IMR-90 (cell line): ENCODE data around the gene ZNF362. TPM values are rescaled to one million over a fixed set of nuclear protein-coding genes. Genes with fewer than 3 reads are reported as not detected.

ENCODE experiments used
- ATAC-seq: fragments of 200-7000 bp; cut with Tn5 transposase; 2 replicates; pipeline ENCODE4 v1.9.1; 2020; ENCODE audit warnings: low read depth, mild to moderate bottlenecking, moderate library complexity
- BruUV-seq: library from RNA; stranded (reverse); fragments of 400-500 nt; replicated peaks from 2 replicates; lab custom pipeline; 2021; lab: Mats Ljungman, UMichigan
- CTCF ChIA-PET: fragments of 300-600 bp; formaldehyde crosslinking; extraction: SDS; loops from one replicate; lab custom pipeline; 2021; ENCODE audit warnings: antibody characterized with exemption; lab: Yijun Ruan, JAX
- POLR2A ChIA-PET: fragments of 300-600 bp; sonication (Branson Sonifier 250); formaldehyde crosslinking; loops from one replicate; lab custom pipeline; 2022; ENCODE audit warnings: antibody characterized with exemption; ENCODE audit not compliant: unreplicated experiment; lab: Charles Lee
- DNase-seq: peaks from one replicate; pipeline ENCODE4 v3.0.0; 2013
- H2AFZ ChIP-seq: replicated peaks from 2 replicates; pipeline ENCODE3; 2013; ENCODE audit warnings: low read length, mild to moderate bottlenecking; ENCODE audit not compliant: poor library complexity
- H2AK5ac ChIP-seq: 2 replicates; pipeline ENCODE4 v1.6.1; 2013; ENCODE audit warnings: low read depth, low read length, inconsistent platforms
- H2AK9ac ChIP-seq: replicated peaks from 2 replicates; pipeline ENCODE3; 2013; ENCODE audit warnings: mild to moderate bottlenecking, low read depth, low read length, moderate library complexity; ENCODE audit not compliant: poor library complexity
- H2BK120ac ChIP-seq: 2 replicates; pipeline ENCODE4 v1.6.1; 2013; ENCODE audit warnings: low read depth, low read length, inconsistent platforms
- H2BK15ac ChIP-seq: 3 replicates; pipeline ENCODE4 v1.6.1; 2013; ENCODE audit warnings: low read depth, low read length, inconsistent platforms
- H2BK20ac ChIP-seq: 2 replicates; pipeline ENCODE4 v1.6.1; 2013; ENCODE audit warnings: low read depth, mild to moderate bottlenecking, inconsistent platforms, low read length, moderate library complexity
- H2BK5ac ChIP-seq: 2 replicates; pipeline ENCODE4 v1.6.1; 2013; ENCODE audit warnings: mild to moderate bottlenecking, low read depth, low read length, inconsistent platforms; ENCODE audit not compliant: poor library complexity, severe bottlenecking
- H3K14ac ChIP-seq: replicated peaks from 2 replicates; pipeline ENCODE4 v1.6.1; 2013; ENCODE audit warnings: low read depth, low read length, inconsistent platforms
- H3K18ac ChIP-seq: 2 replicates; pipeline ENCODE4 v1.6.1; 2013; ENCODE audit warnings: low read depth, low read length, control low read depth
- H3K23ac ChIP-seq: 2 replicates; pipeline ENCODE4 v1.6.1; 2013; ENCODE audit warnings: low read depth, low read length, inconsistent platforms
- H3K27ac ChIP-seq: 2 replicates; pipeline ENCODE4 v1.5.1; 2013; ENCODE audit warnings: mild to moderate bottlenecking, control low read depth, low read length; ENCODE audit not compliant: insufficient read depth
- H3K27me3 ChIP-seq: 2 replicates; pipeline ENCODE4 v1.6.1; 2013; ENCODE audit warnings: low read length; ENCODE audit not compliant: control insufficient read depth, insufficient read depth
- H3K36me3 ChIP-seq: 2 replicates; pipeline ENCODE4 v1.6.1; 2013; ENCODE audit warnings: low read length, mixed read lengths; ENCODE audit not compliant: control insufficient read depth, insufficient read depth
- H3K4ac ChIP-seq: 2 replicates; pipeline ENCODE4 v1.6.1; 2013; ENCODE audit warnings: low read depth, low read length, inconsistent platforms
- H3K4me1 ChIP-seq: 2 replicates; pipeline ENCODE4 v1.6.1; 2013; ENCODE audit warnings: low read length, mixed read lengths; ENCODE audit not compliant: control insufficient read depth, insufficient read depth
- H3K4me2 ChIP-seq: 2 replicates; pipeline ENCODE4 v1.6.1; 2013; ENCODE audit warnings: low read depth, mild to moderate bottlenecking, control low read depth, low read length, moderate library complexity
- H3K4me3 ChIP-seq: 2 replicates; pipeline ENCODE4 v1.5.1; 2013; ENCODE audit warnings: low read depth, mild to moderate bottlenecking, control low read depth, low read length, moderate library complexity; ENCODE audit not compliant: insufficient read depth
- H3K56ac ChIP-seq: 2 replicates; pipeline ENCODE4 v1.6.1; 2013; ENCODE audit warnings: low read length, inconsistent platforms; ENCODE audit not compliant: insufficient read depth; ENCODE audit errors: extremely low read depth
- H3K79me1 ChIP-seq, 2 experiments: 2 replicates each; pipeline ENCODE4 v1.6.1; 2013; ENCODE audit warnings: low read length in 2 of 2, inconsistent platforms in 1 of 2, low read depth in 1 of 2
- H3K9ac ChIP-seq: 2 replicates; pipeline ENCODE4 v1.6.1; 2013; ENCODE audit warnings: low read depth, low read length, control low read depth
- H3K9me1 ChIP-seq: 2 replicates; pipeline ENCODE4 v1.6.1; 2013; ENCODE audit warnings: low read length, inconsistent platforms; ENCODE audit not compliant: insufficient read depth
- H3K9me3 ChIP-seq: 2 replicates; pipeline ENCODE4 v1.6.1; 2013; ENCODE audit warnings: low read length; ENCODE audit not compliant: control insufficient read depth, insufficient read depth
- H4K20me1 ChIP-seq: 2 replicates; pipeline ENCODE4 v1.6.1; 2013; ENCODE audit warnings: low read length, inconsistent platforms; ENCODE audit not compliant: insufficient read depth
- H4K5ac ChIP-seq: 2 replicates; pipeline ENCODE4 v1.6.1; 2013; ENCODE audit warnings: mild to moderate bottlenecking, low read depth, low read length, control low read depth
- H4K8ac ChIP-seq, 2 experiments: 2 replicates each; pipeline ENCODE4 v1.6.1; 2013; ENCODE audit warnings: low read depth in 2 of 2, low read length in 2 of 2, control low read depth in 1 of 2, inconsistent platforms in 1 of 2
- H4K91ac ChIP-seq: 2 replicates; pipeline ENCODE4 v1.6.1; 2013; ENCODE audit warnings: low read depth, low read length, inconsistent platforms; ENCODE audit not compliant: insufficient read depth
- CHD1 ChIP-seq: IDR thresholded peaks from 2 replicates; pipeline ENCODE4 v1.6.1; 2012; ENCODE audit warnings: low read depth, low read length, improper control_type of control experiment
- MXI1 ChIP-seq: IDR thresholded peaks from 2 replicates; pipeline ENCODE4 v1.6.1; 2012; ENCODE audit warnings: low read depth, mild to moderate bottlenecking, low read length, moderate library complexity, borderline replicate concordance
- NFE2L2 ChIP-seq: fragments of 150-350 bp; IDR thresholded peaks from 2 replicates; pipeline ENCODE4 v1.6.1; 2016; ENCODE audit warnings: low read depth, mild to moderate bottlenecking, low read length
- SMC3 ChIP-seq: fragments of 150-350 bp; IDR thresholded peaks from 2 replicates; pipeline ENCODE4 v1.6.1; 2016; ENCODE audit warnings: low read depth, mild to moderate bottlenecking, antibody characterized with exemption, low read length, moderate library complexity
- WGBS, 2 experiments: methylation state at CpG; one replicate each; pipeline versions ENCODE4 v1.1.5 to v1.1.7; 2013; ENCODE audit warnings: missing lambda C conversion rate in 2 of 2; ENCODE audit not compliant: insufficient read length in 1 of 2; ENCODE audit errors: extremely low coverage in 2 of 2; 5-methylcytosine and 5-hydroxymethylcytosine counted together
- dilution Hi-C: fragments of 300-500 bp; cut with HindIII; formaldehyde crosslinking; loops from one replicate; pipeline ENCODE4 v1.14.3; 2018; ENCODE audit warnings: low sequenced_read_pairs; ENCODE audit not compliant: unreplicated experiment
- in situ Hi-C: fragments of 300-500 bp; cut with MboI; formaldehyde crosslinking; loops from 3 replicates; pipeline ENCODE4 v1.14.3; 2019; ENCODE audit warnings: low sequenced_read_pairs, inconsistent platforms, mixed read lengths
- intact Hi-C: fragments of 100-400 bp; cut with micrococcal nuclease; formaldehyde crosslinking; loops from 2 replicates; pipeline ENCODE4 v1.10.0; 2022
- polyA plus RNA-seq, 3 experiments: library from polyadenylated mRNA; depleted of rRNA; stranded (reverse); fragments of >200 nt; gene quantifications; 2 replicates each; pipeline ENCODE4 v1.2.3, GENCODE V29; 2012; ENCODE audit warnings: low replicate concordance in 1 of 3
- total RNA-seq: library from RNA; depleted of rRNA; stranded (reverse); fragments of >200 nt; gene quantifications from 2 replicates; pipeline ENCODE4 v1.2.3, GENCODE V29; 2012

Gene ZNF362
- total and polyA plus RNA-seq, 2 of the 4 experiments (the other 2 are of a cell fraction): 5.7 to 12.9 TPM

- DNase-seq: no peak
- Histone ChIP-seq H2BK15ac (no peak overlapping the region), H3K36me3 (no peaks in the 10 kb centered on the region), H3K4me1 (no peaks in the 10 kb centered on the region; the same call in 1 of the 2 replicates), H3K27ac (no peak overlapping the region), H4K5ac (no peak overlapping the region), H3K9me1 (no peaks in the 10 kb centered on the region; the same call in 1 of the 2 replicates), H3K9me3 (0 out of 2 replicates have a peak, but pooled peaks cover 2% of the 10 kb centered on the region), H3K18ac (no peak overlapping the region), H3K23ac (peak overlapping the region; percentile 49; the same call in 1 of the 2 replicates), H4K20me1 (no peaks in the 10 kb centered on the region), H3K4me3 (no peak overlapping the region), H3K4me2 (no peak overlapping the region), H2AK9ac (no peak overlapping the region), H3K56ac (no peak overlapping the region), H3K27me3 (peaks cover 28% of the 10 kb centered on the region), H2BK5ac (no peak overlapping the region), H3K14ac (no peak overlapping the region), H3K4ac (no peak overlapping the region), H3K9ac (no peak overlapping the region), H2AK5ac (no peak overlapping the region), H2AFZ (no peak overlapping the region), H4K8ac (no peak overlapping the region), H3K79me1 (no peaks in the 10 kb centered on the region; a peak in 1 of 4 replicates), H2BK20ac (no peak overlapping the region), H4K91ac (no peak overlapping the region), H2BK120ac (no peak overlapping the region)
- intact Hi-C loops (no loop called here), in situ Hi-C loops (no loop called here), dilution Hi-C loops (no loop called here)
- CTCF ChIA-PET: no interaction called here
- TF ChIP-seq MXI1: no peak
- TF ChIP-seq CHD1: no peak
- TF ChIP-seq NFE2L2: no peak
- no peak for TF ChIP-seq SMC3
- WGBS, 2 experiments: 50% methylated on average over 1 of the region's 3 CpGs; no CpG with 5 or more reads in 1 of the 2 experiments
- no peak for ATAC-seq
- BruUV-seq: no TSS peak
- POLR2A ChIA-PET: no interaction called here
These were observed 5.6 kb upstream of the ZNF362 start for GRCh38 chr1:33250724-33251123.
